Cardiac muscle cell (in vitro differentiated cells and primary cell): ENCODE measurements around the gene RNF217. TPM values are rescaled to one million over a fixed set of nuclear protein-coding genes. Genes with fewer than 3 reads are reported as not detected.
A peak's percentile ranks its signal among the peaks of the same experiment; 100 is the strongest.

Experiments
- DNase-seq, 2 donors: peaks; one replicate each; pipeline versions ENCODE4 v3.0.0 to v3.0.0-alpha.2; 2010 to 2017; ENCODE audit warnings: low read depth in 1 of 2, low spot score in 1 of 2
- H3K27ac ChIP-seq: fragments of 200-600 bp; sonication (generic); 2 replicates; pipeline ENCODE4 v1.5.1; 2016
- H3K27me3 ChIP-seq: fragments of 200-600 bp; sonication (generic); 2 replicates; pipeline ENCODE4 v1.6.0; 2016; ENCODE audit warnings: control low read depth
- H3K36me3 ChIP-seq: fragments of 200-600 bp; sonication (generic); 2 replicates; pipeline ENCODE4 v1.5.1; 2016; ENCODE audit warnings: control low read depth
- H3K4me1 ChIP-seq: fragments of 200-600 bp; sonication (generic); 2 replicates; pipeline ENCODE4 v1.8.1; 2017; ENCODE audit warnings: low read depth, mild to moderate bottlenecking, mixed run types
- H3K4me3 ChIP-seq: fragments of 200-600 bp; sonication (generic); 2 replicates; pipeline ENCODE4 v1.5.1; 2016; ENCODE audit warnings: mild to moderate bottlenecking
- H3K9me3 ChIP-seq: fragments of 200-600 bp; sonication (generic); 2 replicates; pipeline ENCODE4 v1.5.1; 2017; ENCODE audit warnings: low read depth, mild to moderate bottlenecking, control low read depth
- CTCF ChIP-seq: IDR thresholded peaks from 2 replicates; pipeline ENCODE4 v1.5.1; 2012; ENCODE audit warnings: low read depth, mild to moderate bottlenecking, low read length
- polyA plus RNA-seq: library from polyadenylated mRNA; unstranded; fragments of >200 nt; fragmentation: Nextera tagmentation; extraction: Ambion mirVana; gene quantifications from 2 replicates; pipeline ENCODE4 v1.2.1, GENCODE V29; 2016
- total RNA-seq: library from RNA; depleted of rRNA; stranded (reverse); fragments of >200 nt; gene quantifications from 2 replicates; pipeline ENCODE4 v1.2.3, GENCODE V29; 2016

Gene RNF217
- total and polyA plus RNA-seq, 2 experiments from 2014 or later = 9.4 to 27.1 TPM

GRCh38 chr6:125111219-125111983 lies 149.2 kb downstream of the RNF217 start:
- Histone ChIP-seq H3K9me3 (no peaks in the 10 kb centered on the region), H3K4me3 (no peak overlapping the region), H3K36me3 (no peaks in the 10 kb centered on the region), H3K27ac (no peak overlapping the region), H3K27me3 (no peaks in the 10 kb centered on the region), H3K4me1 (no peaks in the 10 kb centered on the region)
- DNase-seq = peak in 1 of 2 donors; percentile 5
- no peak for TF ChIP-seq CTCF

DNA sequence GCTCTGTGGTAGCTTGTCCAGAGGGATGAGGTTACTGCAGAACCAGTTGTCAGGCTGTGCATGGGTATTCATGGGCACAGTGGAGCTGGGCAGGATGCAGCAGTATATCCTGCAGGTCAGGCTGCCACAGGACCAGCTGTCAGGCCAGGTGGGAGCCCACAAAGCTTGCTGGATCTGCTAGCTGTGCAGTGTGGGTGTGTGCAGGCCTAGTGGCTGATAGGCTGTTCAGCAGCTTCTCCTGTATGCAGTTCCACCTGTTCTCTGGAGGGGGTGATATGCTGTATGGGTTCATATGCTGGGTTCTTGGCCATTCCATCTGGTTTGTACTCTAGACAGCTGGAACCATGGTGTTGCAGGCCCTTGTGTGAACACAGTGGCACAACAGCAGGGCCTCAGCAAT lies 150.7 kb downstream of the RNF217 start:
- no peaks in the 10 kb centered on the region for H3K27me3 ChIP-seq
- TF ChIP-seq CTCF = no peak
- no peaks in the 10 kb centered on the region for H3K9me3 ChIP-seq
- no peak for DNase-seq
- H3K36me3 ChIP-seq = no peaks in the 10 kb centered on the region
- H3K4me3 ChIP-seq = no peak overlapping the region
- H3K27ac ChIP-seq = no peak overlapping the region
- H3K4me1 ChIP-seq = no peaks in the 10 kb centered on the region

DNA sequence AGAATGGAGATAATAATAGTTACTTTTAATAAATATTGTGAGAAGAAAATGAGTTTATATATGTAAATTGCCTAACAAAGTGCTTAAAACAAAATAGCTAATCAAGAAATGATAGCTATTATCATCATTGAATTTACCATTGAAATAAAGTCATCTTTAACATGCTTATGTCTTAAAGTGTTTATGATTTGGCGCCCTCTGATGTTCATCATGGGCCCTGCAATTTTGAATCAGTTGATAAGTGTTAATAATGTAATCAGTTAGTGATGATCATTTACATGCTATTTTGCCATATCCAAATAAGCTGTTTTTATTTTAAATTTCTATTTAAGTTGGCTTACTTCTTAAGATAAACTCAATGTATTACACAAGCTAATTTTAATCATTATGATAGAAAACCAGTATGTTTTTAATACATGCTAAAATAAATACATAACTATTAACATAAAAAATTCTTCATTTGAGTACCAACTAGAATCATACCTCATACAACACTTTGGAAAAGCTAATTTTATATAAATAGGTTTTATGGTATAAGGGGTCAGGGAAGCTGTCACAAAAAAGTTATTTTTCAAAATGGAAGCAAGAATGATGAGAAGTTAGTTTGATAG lies 152.1 kb downstream of the RNF217 start:
- Histone ChIP-seq H3K9me3 (no peaks in the 10 kb centered on the region), H3K27ac (no peak overlapping the region), H3K36me3 (no peaks in the 10 kb centered on the region), H3K4me3 (no peak overlapping the region), H3K27me3 (no peaks in the 10 kb centered on the region), H3K4me1 (no peaks in the 10 kb centered on the region)
- peak; percentile 64 to 75 for DNase-seq
- peak; percentile 84 for TF ChIP-seq CTCF

GRCh38 chr6:125116170-125116569 lies 153.9 kb downstream of the RNF217 start:
- Histone ChIP-seq H3K27me3 (no peaks in the 10 kb centered on the region), H3K4me3 (no peak overlapping the region), H3K4me1 (no peaks in the 10 kb centered on the region), H3K27ac (no peak overlapping the region), H3K9me3 (no peaks in the 10 kb centered on the region), H3K36me3 (no peaks in the 10 kb centered on the region)
- no peak for DNase-seq
- no peak for TF ChIP-seq CTCF

DNA sequence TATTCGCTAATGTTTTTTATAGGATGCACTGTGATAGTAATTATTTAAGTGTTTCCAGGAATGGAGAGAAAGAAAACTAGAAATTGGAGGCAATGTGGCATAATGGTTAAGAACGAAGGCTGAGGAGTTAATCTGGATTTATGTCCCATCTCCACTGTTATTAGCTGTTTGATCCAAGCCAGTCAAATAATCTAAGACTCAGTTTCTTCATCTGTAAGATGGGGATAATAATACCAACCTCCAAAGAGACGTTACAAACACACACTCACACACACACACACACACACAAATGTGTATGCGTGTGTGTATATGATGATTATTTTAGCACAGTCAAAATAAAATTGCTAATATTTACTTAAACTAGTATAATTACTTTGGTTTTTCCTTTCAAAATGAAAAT lies 154.5 kb downstream of the RNF217 start:
- no peak overlapping the region for H3K27ac ChIP-seq

More for the DNA sequence above, 154.5 kb downstream of the RNF217 start:
- DNase-seq = no peak
- Histone ChIP-seq H3K4me1 (no peaks in the 10 kb centered on the region), H3K36me3 (no peaks in the 10 kb centered on the region), H3K9me3 (no peaks in the 10 kb centered on the region), H3K4me3 (no peak overlapping the region), H3K27me3 (no peaks in the 10 kb centered on the region)
- no peak for TF ChIP-seq CTCF
